ENCODE results near the gene HMGB1.
"Not testable (repeated sequence)": the region's sequence is repeated elsewhere in the genome, so short reads cannot be mapped to it uniquely, and the experiment has no call there.

The HMGB1 gene

DNA sequence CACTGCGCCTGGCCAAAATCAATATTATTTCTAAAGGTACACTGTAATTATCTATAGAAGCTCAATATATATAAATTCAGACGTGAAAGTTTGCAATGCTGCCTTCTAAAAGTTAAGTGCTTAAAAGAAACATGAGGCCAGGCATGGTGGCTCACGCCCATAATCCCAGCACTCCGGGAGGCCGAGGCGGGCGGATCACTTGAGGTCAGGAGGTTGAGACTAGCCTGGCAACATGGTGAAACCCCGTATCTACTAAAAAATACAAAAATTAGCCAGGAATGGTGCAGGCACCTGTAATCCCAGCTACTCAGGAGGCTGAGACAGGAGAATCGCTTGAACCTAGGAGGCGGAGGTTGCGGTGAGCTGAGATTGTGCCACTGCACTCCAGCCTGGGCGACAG is 14.3 kb downstream of the HMGB1 start:
- Mint-ChIP-seq H3K27ac (peak overlapping the region; percentile 19), H3K4me1 (peaks cover 45% of the 10 kb centered on the region)
- not testable (repeated sequence) for H3K36me3 Mint-ChIP-seq, H3K27me3 Mint-ChIP-seq, H3K4me3 Mint-ChIP-seq, ATAC-seq, H3K9me3 Mint-ChIP-seq

DNA sequence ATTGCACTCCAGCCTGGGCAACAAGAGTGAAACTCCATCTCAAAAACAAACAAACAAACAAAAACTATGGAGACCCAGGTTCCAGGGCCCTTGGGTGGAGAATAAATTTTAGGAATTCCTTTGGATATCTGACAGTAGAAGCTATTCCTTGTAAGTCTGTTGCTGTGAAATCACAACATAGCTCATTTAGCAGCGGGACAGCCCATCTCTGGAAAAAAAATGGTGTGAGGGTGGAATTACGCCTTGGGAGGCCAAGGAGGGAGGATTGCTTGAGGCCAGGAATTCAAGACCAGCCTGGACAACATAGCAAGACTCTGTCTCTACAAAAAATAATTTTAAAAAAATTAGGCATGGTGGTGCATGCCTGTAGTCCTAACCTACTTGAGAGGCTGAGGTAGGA is 15.7 kb downstream of the HMGB1 start:
- no peak overlapping the region for H3K4me3 Mint-ChIP-seq
- H3K4me1 Mint-ChIP-seq: peaks cover 48% of the 10 kb centered on the region
- H3K27me3 Mint-ChIP-seq: no peaks in the 10 kb centered on the region
- no peak overlapping the region for H3K27ac Mint-ChIP-seq
- no peak for ATAC-seq
- H3K36me3 Mint-ChIP-seq: no peaks in the 10 kb centered on the region
- no peaks in the 10 kb centered on the region for H3K9me3 Mint-ChIP-seq

DNA sequence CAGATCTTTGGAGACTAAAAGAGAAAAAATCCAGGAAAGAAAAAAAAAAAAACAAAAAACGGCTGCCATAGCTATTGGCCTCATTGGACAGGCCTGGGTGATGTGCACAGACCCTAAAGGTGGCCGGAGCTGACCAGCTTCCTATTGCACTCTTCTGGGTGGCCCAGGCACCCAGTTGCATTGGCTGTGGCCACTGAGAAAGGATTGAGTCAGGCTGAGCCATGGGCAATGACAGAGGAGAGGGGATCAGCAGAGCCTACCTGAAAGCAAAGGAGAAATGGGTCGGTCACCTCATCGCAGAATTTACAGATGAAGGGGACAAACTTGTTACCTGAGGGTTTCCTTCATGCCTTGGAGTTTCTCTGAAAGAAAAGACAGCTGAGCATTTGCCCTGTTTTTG is 17.3 kb downstream of the HMGB1 start:
- peak overlapping the region; percentile 49 for H3K27ac Mint-ChIP-seq
- ATAC-seq: no peak
- no peaks in the 10 kb centered on the region for H3K36me3 Mint-ChIP-seq
- no peaks in the 10 kb centered on the region for H3K27me3 Mint-ChIP-seq
- H3K4me1 Mint-ChIP-seq: peaks cover 54% of the 10 kb centered on the region
- no peaks in the 10 kb centered on the region for H3K9me3 Mint-ChIP-seq
- H3K4me3 Mint-ChIP-seq: no peak overlapping the region

- Mint-ChIP-seq H3K27ac (peak overlapping the region; percentile 85), H3K4me3 (peak overlapping the region; percentile 88), H3K36me3 (no peaks in the 10 kb centered on the region), H3K27me3 (no peaks in the 10 kb centered on the region), H3K4me1 (peaks cover 63% of the 10 kb centered on the region), H3K9me3 (no peaks in the 10 kb centered on the region)
- peak; percentile 22 for ATAC-seq
Observed at GRCh38 chr13:30446126-30446500, 19.6 kb downstream of the HMGB1 start.

GRCh38 chr13:30443957-30444404 is 21.8 kb downstream of the HMGB1 start:
- peak overlapping the region; percentile 46 for H3K4me3 Mint-ChIP-seq

GRCh38 chr13:30443491-30443890 is 22.2 kb downstream of the HMGB1 start:
- Mint-ChIP-seq H3K4me3 (peak overlapping the region; percentile 46), H3K4me1 (peaks cover 75% of the 10 kb centered on the region), H3K27ac (peak overlapping the region; percentile 85)
- ATAC-seq, H3K36me3 Mint-ChIP-seq, H3K27me3 Mint-ChIP-seq, H3K9me3 Mint-ChIP-seq: not testable (repeated sequence)

More at GRCh38 chr13:30443957-30444404, 21.8 kb downstream of the HMGB1 start:
- H3K9me3 Mint-ChIP-seq: no peaks in the 10 kb centered on the region
- H3K36me3 Mint-ChIP-seq: no peaks in the 10 kb centered on the region
- peak overlapping the region; percentile 85 for H3K27ac Mint-ChIP-seq
- no peaks in the 10 kb centered on the region for H3K27me3 Mint-ChIP-seq
- peaks cover 73% of the 10 kb centered on the region for H3K4me1 Mint-ChIP-seq
- peak; percentile 90 for ATAC-seq

DNA sequence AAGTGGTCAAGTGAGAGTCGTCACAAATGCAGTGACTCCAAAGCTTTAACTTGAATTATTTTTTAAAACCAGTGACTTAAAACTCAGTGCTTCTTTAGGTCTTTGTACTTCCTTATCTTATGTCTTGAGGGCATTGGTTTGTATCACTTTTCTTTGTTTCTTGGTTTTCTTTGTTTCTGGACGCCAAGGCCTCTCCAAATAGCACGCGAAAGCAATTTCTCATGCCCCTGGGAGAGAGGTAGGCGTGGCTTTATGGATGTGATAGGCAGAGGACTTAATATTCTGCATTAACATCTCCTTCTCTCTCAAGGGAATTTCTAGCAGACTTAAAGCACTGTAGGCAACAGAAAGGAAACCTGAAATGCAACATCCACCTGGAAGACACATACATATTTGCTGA is 22.8 kb downstream of the HMGB1 start:
- H3K36me3 Mint-ChIP-seq: no peaks in the 10 kb centered on the region
- peaks cover 72% of the 10 kb centered on the region for H3K4me1 Mint-ChIP-seq
- H3K4me3 Mint-ChIP-seq: peak overlapping the region; percentile 61
- no peaks in the 10 kb centered on the region for H3K9me3 Mint-ChIP-seq
- no peaks in the 10 kb centered on the region for H3K27me3 Mint-ChIP-seq
- peak overlapping the region; percentile 85 for H3K27ac Mint-ChIP-seq
- no peak for ATAC-seq

DNA sequence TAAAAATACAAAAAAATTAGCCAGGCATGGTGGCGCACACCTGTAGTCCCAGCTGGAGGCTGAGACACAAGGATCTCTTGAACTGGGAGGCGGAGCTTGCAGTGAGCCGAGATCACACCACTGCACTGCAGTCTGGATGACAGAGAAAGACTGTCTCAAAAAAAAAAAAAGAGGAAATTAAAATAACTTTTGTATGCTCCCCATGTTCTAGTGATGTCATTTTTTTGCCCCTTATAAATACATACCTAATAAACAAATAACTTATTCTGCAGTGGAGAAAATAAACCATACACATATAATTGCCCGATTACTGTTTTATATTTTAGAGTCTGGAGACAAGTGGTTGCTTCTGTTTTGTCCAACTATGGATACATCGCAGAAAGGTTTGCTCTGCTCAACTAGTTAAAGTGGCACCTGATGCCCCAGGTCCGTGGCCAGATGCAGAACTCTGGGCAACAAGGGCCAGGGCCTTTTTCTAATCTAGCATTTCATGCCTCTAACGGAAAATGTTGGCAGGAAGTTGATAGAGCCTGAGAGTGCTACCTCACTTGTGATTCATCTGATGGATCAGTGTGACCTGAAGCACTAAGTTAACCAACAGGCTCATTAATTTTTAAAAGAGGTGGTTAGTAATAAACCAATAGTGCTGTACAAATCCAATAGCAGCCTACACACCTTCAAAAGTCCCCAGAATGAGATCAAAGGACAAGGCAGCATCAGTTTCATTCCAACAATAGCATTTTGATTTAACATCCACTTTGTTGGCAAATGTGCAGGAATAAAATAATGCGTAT is 24.6 kb downstream of the HMGB1 start:
- no peak for ATAC-seq
- H3K4me1 Mint-ChIP-seq: peaks cover 57% of the 10 kb centered on the region
- H3K27me3 Mint-ChIP-seq: no peaks in the 10 kb centered on the region
- peak overlapping the region; percentile 76 for H3K27ac Mint-ChIP-seq
- H3K36me3 Mint-ChIP-seq: no peaks in the 10 kb centered on the region
- H3K4me3 Mint-ChIP-seq: no peak overlapping the region
- H3K9me3 Mint-ChIP-seq: no peaks in the 10 kb centered on the region

DNA sequence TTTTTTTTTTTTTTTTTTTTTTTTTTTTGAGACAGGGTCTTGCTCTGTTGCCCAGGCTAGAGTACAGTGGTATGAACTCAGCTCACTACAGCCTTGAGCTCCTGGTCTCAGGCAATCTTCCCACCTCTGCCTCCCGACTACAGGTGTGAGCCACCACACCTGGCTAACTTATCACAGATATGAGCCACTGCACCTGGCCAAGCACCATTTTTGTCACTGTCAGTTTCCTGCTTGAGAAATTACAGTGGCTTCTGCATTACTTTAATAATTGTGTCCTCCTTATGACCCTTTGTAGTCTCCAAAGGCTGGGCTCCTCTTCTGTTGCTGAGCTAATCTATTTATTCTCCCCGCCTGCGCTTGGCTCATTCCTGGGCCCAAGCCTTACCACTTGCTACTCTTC is 27.4 kb downstream of the HMGB1 start:
- Mint-ChIP-seq H3K4me3 (no peak overlapping the region), H3K4me1 (peaks cover 29% of the 10 kb centered on the region), H3K27ac (peak overlapping the region; percentile 12), H3K36me3 (no peaks in the 10 kb centered on the region), H3K9me3 (no peaks in the 10 kb centered on the region), H3K27me3 (no peaks in the 10 kb centered on the region)
- ATAC-seq: no peak

DNA sequence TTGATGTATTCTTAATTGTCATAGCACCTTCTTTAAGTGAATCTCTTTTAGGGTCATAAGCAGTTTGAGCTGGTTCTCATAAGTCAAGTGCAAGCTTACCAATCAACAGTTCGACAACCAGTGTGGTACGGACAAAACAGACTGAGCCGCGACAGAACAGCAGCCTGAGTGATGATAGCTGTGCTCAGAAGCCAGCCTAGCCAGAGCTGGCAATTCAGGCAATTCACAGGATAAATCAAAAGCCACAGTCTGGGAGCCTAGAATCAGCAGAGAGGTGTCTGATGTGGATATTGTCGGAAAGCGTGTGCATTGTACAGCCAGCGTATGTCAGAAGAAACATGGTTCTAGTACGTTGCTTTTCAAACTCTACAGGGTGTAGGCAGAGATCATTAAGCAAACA is 28.6 kb downstream of the HMGB1 start:
- H3K27me3 Mint-ChIP-seq: no peaks in the 10 kb centered on the region
- H3K4me3 Mint-ChIP-seq: no peak overlapping the region
- H3K9me3 Mint-ChIP-seq: no peaks in the 10 kb centered on the region
- peaks cover 19% of the 10 kb centered on the region for H3K4me1 Mint-ChIP-seq
- no peak for ATAC-seq
- no peaks in the 10 kb centered on the region for H3K36me3 Mint-ChIP-seq
- no peak overlapping the region for H3K27ac Mint-ChIP-seq

DNA sequence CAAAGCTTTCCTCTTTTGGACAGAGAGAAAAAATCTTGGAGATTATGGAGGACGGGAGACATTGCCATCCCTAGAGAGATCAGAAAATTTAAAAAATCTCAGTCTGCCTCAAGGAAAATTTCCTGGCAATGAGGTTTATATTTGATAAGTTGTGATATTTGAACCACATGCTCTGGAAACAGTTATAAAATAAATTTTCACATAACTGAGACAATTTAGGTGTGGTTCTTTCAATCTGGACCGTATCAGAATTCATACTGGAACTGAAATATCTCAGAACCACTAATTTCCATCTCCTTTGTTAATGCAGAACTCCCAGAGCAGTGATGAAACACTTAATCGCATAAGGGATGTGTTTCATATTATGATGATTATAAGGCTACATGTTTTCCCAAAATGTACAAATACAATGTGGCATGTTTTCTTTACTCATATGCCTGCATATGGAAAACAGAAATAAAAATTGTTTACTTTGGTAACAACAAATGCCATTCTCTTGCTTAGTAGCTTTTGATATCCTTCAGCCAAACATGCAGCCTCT is 29.8 kb downstream of the HMGB1 start:
- Mint-ChIP-seq H3K4me3 (no peak overlapping the region), H3K9me3 (no peaks in the 10 kb centered on the region), H3K27me3 (no peaks in the 10 kb centered on the region), H3K4me1 (peaks cover 23% of the 10 kb centered on the region), H3K27ac (no peak overlapping the region), H3K36me3 (no peaks in the 10 kb centered on the region)
- ATAC-seq: no peak

DNA sequence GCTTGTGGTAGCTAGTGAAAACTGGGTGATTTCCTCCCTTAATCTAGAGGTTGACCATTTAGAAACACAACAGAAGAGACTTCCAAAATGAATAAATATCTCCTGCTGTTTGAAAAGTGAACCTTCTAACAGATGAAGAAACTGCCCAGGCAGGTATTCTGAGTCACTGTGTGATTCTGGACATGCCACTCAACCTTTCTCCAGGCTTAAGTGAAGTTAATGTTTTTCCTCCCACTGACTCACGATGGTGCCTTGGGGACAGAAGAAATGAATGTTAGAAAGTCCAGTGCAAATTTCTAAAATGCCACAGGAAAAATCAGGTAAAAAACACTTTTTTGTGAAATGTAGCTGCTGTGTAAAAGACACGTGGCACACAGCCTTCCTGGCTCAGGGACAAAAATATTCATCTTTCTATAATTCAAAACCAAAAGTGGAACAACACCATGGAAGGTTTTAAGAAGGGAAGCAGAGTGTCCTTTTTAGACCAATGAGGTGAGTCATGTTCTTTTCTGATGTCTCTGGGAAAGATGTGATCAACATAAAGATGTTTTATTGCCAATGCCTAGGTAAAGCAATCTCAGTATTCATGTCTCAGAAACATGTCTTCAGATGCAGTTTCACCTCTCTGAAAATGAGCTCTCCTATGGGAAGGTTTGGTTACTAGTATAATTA is 34.3 kb downstream of the HMGB1 start:
- H3K9me3 Mint-ChIP-seq: no peaks in the 10 kb centered on the region
- peak overlapping the region; percentile 91 for H3K27ac Mint-ChIP-seq
- ATAC-seq: no peak
- peaks cover 23% of the 10 kb centered on the region for H3K4me1 Mint-ChIP-seq
- H3K4me3 Mint-ChIP-seq: no peak overlapping the region
- no peaks in the 10 kb centered on the region for H3K27me3 Mint-ChIP-seq
- no peaks in the 10 kb centered on the region for H3K36me3 Mint-ChIP-seq

DNA sequence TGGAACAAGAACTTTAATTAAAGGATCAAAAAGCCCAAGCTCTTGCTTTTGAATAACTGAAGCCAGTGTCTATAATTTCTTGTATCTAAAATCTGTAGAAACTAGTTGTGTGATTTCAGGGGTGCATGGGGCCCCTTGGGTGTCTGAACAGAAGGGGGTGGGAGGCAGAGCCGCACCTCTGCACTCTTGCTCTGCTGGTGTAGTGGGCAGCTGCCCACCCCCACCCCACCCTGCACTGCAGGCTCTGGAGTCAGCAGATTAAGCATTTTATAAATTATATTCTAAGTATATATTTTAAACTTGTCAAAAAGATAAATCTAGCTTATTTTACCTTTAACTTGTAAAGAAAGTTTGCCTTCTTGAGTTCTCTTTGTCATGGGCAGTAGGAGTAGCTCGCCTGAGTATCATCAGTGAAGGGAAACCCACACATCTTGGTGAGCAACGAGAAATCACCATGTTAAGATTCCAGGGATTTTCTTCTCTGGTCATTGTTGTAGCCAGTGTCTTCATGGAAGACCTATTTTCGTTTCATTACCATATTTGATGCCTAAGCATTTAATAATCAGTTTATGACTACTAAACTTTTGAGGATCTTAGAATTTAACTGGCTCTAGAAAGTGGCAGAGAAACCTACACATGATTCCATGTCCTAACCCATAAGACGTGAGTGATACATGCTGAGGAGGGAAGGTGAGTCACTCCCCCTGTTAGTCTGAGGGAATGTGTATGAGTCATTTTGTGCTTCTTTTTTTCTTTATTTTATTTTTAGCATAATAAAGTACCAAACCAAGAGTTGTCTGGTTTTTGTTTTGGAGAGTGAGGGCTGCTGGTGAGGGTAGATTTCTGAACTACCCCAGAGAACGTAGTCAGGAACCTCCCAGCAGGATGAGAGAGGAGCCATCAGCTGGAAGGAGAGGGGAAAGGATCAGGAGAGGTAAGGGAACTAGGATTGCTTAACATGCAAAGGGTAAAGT is 35.7 kb downstream of the HMGB1 start:
- Mint-ChIP-seq H3K27me3 (no peaks in the 10 kb centered on the region), H3K36me3 (no peaks in the 10 kb centered on the region), H3K27ac (peak overlapping the region; percentile 91), H3K9me3 (no peaks in the 10 kb centered on the region), H3K4me3 (peak overlapping the region; percentile 77), H3K4me1 (peaks cover 23% of the 10 kb centered on the region)
- peak; percentile 91 for ATAC-seq

DNA sequence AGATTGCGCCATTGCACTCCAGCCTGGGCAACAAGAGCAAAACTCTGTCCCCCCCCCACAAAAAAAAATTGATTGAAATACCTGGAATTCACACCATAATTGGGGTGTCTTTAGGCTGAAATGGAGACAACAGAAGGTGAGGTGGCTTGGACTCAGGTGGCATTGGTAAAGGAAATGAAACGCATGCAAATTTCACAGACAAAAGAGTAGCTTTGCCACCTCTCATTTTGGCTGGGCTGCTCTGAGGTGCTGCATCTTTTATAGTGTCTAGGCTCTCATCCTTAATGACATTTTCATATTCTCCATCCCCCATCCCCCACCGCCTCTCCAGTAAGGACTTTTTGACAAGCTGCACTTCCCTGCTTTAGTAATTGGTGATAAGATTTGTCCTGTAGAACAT is 36.5 kb downstream of the HMGB1 start:
- Mint-ChIP-seq H3K9me3 (no peaks in the 10 kb centered on the region), H3K4me1 (peaks cover 23% of the 10 kb centered on the region)

DNA sequence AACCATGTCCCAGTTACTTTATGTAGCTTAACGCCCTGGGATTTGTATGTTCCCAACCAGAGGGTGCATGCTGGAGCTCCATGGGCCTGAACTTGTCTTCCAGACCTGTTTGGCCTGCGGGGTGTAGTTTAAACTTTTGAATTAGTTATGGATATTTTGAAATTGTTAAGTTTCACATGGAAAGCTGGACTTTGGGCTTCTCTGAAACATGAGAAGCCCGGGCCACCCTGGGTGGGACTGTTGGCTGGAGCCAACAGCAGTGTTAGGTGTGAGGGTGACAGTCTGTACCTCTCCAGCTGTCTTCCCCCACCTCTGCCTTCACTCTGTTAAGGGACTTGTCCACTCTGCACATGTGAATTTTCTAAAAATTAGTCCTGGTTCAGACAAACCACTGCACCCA is 41.8 kb downstream of the HMGB1 start:
- Mint-ChIP-seq H3K4me1 (peaks cover 29% of the 10 kb centered on the region), H3K4me3 (no peak overlapping the region), H3K27ac (no peak overlapping the region)

More for the DNA sequence above, 36.5 kb downstream of the HMGB1 start:
- no peaks in the 10 kb centered on the region for H3K27me3 Mint-ChIP-seq
- H3K27ac Mint-ChIP-seq: no peak overlapping the region
- H3K4me3 Mint-ChIP-seq: no peak overlapping the region
- no peaks in the 10 kb centered on the region for H3K36me3 Mint-ChIP-seq
- no peak for ATAC-seq

More for the DNA sequence above, 41.8 kb downstream of the HMGB1 start:
- ATAC-seq: no peak
- Mint-ChIP-seq H3K36me3 (no peaks in the 10 kb centered on the region), H3K9me3 (no peaks in the 10 kb centered on the region), H3K27me3 (no peaks in the 10 kb centered on the region)

Measured in stimulated activated memory B cell treated with anti-CD40 and anti-IgM and Interleukin-4, amounts not matched to agents 10 μg/mL and 1 μg/mL and 100 μg/mL, for 72 hours (primary cell).